Kasumi-1 (cell line): Measurements from ENCODE around the gene CNOT6L.

Source experiments
- DNase-seq, 2 experiments: peaks; one replicate each; lab custom pipeline; 2025; lab: John Stamatoyannopoulos, UW

The CNOT6L gene

DNA sequence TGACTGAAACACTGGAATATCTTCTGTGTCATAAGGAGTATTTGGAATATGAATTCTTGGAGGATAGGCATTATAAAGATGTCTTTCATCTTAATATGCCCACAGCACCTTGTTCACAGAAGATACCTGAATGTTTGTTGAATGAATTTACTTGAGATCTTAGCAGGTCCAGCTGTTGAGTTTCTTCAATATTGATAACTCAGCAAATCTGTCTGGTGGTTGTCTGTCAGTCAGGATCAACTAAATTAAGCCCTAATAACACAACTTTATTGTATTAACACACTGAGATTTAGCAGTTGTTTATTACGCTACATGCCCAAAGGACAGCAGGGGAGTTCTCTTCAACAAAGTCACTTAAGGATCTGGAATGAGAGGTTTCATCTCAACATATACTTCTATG lies 106.5 kb downstream of the CNOT6L start:
- no peak for DNase-seq

DNA sequence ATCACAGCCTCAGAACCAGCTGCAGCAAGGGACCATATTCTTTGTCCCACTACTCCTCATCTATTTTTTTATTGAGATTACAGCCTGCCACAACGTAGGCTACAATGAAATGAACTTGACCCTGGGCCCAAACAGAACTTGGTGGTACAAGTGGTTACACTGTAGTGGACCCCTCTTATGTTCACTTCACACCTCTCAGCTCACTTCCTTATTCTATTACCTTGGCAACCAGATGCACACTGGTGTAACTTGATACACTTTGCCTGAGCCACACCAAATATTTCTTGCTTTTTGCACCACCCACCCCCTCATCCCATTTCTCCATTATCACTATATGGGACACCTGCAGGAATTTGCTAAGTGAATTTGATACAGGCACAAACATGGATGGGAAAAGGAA lies 107.7 kb downstream of the CNOT6L start:
- DNase-seq: no peak

DNA sequence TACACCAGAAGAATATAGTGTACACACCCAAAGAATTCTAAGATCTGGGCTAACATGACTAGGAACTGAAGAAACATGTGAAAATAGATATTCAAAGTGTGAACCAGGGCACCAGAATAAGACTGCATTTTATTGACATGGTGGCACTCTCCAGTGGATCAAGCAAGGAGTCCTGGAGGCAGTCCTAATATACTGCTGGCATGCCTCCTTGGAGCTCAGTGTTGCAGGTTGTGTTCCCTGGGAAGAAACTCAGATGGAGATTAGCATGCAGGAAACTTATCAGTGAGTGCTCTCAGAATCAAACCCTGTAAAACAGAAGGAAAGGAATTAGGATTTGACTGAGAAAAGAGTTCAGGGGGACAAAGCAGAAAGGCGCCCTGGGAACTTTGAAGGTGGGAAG lies 108.5 kb downstream of the CNOT6L start:
- no peak for DNase-seq

DNA sequence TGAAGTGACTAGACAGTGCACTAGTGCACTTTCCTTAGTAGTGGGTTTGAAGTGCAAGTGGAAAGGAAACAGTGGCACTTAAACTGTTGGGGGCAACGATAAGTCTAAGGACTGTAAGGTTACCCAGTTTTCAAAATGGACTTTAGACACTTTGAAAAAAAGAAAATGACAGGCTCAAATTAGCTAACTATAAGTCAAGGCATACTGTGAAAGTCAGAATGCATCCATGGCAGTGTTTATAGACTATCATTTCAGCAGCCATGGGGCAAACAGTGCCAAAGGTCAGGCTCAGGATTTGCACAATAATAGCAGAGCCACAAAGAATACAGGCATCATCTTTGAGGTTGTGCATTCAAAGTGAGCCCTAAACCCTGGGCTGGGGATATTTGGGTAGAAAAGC lies 109.1 kb downstream of the CNOT6L start:
- DNase-seq: no peak

DNA sequence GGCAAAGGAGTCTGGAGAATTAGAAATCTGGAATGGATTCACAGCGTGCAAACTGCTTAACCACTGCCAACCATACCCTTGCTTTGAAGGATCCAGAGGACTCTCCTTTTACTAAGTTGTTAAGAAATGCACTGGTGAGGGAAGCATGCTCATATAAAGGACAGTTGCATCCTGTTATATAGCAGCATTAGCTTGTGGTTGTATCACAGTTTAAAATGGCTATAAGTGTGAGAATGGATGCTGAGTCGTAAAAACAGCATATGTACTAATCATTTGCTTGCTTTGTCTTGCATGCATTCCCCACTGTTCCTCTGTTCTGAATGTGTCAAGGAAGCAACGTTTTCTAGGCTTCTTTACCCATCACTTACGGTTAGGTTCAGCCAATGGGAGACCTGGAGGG lies 112.5 kb downstream of the CNOT6L start:
- DNase-seq: no peak

DNA sequence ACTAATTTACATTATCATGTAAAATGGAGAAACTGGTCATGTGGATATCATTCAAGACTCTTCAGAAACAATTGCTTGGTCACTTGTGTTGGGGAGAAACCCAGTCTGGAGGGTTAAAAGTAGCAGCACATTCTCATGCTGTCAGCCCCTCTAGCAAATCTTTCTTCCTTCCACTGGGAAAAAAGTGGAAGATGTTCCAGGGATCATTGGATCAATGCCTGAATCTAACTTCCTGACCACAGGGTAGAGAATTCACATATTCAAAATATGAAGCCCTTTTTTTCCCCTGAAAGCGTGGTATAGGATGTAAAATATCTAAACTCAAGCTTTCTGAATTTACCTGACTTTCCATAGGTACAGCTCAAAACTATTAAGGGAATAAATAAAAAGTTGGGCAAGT lies 115.5 kb downstream of the CNOT6L start:
- no peak for DNase-seq

DNA sequence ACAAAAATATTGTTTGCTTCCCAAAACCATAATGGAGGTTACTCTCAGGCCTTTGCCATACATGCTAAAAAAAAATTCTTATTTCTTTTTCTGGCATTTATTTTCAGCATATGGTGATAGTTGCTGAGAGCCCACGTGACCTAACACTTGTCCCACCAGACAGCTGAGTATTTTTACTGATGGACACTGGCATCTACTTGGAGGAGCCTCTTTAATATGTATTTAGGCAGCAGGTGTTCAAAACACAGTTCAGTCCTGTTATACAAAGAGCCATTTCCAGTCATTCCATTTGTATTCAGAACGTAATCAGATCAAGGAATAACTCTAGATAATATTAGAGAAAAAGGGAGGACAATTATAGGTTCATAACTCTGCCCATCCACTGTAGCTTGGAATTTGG lies 118.0 kb downstream of the CNOT6L start:
- DNase-seq: no peak

DNA sequence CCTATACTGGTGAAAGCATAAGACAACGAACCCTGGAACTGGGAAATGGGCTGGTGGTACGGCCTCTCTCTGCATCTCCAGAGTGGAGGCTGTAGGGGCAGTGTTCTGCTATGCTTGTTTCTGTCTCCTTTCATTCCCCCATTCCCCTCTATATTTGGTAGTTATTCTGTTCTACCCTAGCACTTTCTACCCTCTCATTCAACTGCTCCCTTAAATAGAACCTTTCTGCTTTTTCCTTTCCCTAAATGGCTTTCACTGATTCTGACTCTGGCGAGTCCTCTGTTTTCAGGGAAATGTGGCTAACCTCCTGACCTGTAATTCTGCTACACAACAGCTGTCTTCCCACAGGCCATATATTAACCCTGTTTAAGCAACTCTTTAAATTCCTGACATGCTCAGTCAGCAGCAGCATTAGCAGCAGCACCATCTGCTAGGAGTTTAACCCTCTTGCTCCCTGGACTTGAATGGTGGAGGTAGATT lies 119.4 kb downstream of the CNOT6L start:
- peak in 1 of 2 experiments; percentile 23 for DNase-seq

DNA sequence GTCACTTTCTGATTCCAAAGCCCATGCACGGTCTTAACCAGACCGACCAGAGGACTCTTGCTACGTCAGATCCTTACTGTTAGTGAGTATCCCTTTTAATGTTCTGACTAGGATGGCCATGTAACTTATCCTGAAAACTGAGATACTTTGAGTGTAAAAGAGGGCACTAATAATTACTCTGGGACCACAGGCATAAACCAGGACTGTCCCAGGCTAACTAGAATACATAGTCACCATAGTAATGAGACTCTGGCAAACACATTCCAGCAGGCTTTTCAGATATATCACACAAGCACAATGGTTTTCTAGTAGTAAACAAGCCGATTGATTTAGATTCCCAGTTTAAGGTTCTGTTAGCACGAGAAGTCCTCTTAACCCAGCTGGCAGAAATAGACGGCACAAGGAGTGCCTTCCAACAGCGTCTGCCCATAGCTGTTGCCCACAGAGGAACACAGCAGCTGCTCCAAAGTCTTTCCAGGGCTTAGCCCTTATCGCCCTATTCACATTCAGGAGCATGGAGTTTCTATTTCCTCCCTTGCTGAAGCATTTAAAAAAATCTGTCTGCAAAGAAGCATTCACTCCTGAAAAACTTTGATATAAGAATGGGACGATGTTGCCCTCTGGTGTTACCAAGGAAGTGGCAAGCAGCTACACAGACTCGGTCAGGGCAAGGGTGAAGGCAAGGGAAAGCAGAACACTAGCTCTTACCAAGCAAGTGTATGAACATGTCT lies 121.1 kb downstream of the CNOT6L start:
- peak; percentile 59 to 77 for DNase-seq

DNA sequence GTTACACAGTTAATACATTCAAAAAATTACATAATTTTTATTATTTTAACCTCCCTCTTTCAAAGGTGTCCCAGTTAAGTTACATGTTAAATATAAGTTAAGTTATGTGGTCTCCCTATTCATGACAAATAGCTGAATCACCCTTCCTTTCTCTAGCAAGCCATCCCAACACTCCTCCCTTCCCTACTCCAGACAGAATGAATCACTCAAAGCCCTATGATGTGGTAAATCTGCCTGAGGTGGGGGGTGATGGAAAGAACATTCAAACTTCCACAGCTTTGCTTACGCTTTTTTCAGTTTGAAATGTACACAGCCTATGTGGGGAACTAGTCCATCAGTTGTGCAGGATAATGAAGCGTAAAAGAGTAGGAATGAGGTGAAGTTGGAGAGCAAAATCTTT lies 123.4 kb downstream of the CNOT6L start:
- DNase-seq: peak; percentile 59 to 72

DNA sequence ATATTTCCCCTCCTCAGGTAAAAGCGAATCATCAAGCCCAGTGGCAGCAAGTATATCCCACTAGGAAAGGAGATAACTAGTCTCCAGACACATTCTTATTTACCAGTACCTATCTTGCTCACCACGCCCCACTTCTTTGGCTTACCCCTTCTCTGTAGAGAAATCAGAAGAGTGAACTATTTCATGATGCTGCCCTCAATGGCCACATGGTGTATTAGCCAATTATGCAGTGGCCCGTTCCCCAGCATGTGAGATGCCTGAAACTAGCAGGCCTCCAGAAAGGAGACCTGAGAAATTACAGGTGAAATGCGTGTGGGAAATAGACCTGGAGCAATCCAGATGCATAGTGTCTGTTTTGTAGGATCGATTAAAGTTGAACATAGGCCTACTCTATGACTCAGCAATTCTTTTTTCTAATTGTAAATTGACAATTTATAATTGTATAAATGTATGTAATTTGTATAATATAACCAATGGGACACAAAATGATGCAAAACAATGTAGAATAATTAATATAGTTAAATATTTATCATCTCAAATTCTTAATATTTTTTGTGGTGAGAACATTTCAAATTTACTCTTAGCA lies 126.2 kb downstream of the CNOT6L start:
- no peak for DNase-seq

DNA sequence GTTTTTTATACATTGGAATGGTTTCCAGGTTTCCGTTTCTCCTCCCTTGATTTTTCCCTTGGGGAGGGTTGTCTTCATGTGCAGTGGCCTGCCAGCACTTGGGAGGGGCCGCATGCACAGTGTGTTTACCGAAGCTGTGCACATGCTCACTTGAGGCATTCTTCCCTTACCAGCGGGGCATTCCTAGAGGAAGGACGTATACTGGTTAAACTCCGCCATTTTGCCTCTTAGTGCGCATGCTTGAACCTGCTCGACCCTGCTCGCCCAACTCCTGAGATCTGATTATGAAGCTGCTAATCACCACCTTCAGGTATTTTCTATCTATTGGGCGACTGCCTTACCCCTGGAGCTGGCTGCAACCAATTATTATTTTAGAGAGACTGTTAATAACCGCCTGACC lies 137.4 kb downstream of the CNOT6L start:
- no peak for DNase-seq

DNA sequence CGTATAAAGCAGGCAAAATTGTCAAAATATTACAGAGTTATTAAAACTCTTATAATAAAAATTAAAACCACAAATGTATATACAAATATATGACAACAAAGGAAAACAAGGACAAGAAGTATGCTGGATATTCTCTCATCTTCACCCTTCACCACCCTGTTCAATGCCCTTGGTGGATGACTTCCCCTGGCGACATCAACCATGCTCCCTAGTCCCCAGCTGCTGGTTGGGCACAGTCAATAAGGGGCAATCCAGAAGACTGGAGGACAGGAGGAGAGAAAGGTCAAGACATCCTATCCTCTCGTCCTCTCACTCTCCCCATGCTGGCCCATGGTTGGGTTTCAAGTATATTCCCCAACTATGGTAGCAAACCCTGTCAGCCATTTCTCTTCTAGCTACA lies 142.3 kb downstream of the CNOT6L start:
- no peak for DNase-seq

DNA sequence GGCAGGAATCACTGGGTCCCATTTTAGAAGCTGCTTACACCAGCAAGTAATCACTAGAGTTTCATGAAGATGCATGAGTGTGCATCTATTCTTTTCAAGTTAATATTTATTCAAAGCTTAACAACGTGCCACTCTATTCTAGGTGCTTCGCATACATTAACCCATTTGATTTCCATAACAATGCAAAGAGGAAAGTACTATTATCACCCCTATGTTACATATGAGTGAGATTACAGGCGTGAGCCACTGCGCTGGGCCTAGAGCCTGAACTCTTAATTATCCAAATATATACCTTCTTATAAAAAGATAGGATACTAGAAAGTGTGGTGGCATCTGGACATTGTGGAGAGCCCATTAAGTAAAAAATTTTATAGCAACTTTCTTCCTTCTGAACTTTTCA lies 148.1 kb downstream of the CNOT6L start:
- no peak for DNase-seq

DNA sequence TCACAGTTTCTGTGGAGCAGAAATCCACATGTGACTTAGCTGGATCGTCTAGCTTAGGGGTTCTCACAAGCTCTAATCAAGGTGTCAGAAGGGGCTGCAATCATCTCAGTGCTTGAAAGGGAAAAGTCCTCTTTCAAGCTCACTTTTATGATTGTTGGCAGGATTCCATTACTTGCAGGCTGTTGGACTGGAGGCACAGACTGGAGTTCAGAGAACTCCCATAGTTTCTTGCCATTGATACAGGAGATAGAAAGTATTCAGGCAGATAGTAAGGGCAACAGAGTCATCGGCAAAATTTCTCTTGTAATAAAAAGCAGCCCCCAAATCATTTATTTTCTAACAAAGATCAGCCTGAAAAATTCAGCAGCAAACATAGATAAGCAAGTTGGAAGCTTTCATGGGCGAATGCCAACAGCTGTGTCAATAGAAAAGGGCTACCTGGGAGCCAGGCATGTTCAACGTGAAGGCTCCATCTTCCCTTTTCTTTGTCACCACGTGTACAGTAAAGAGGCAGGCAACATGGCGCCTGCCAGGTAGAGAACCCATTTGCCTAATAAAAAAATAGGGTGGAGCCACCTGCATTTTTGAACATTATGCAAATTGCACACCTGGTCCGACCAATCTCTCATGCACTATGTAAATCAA lies 149.1 kb downstream of the CNOT6L start:
- no peak for DNase-seq

DNA sequence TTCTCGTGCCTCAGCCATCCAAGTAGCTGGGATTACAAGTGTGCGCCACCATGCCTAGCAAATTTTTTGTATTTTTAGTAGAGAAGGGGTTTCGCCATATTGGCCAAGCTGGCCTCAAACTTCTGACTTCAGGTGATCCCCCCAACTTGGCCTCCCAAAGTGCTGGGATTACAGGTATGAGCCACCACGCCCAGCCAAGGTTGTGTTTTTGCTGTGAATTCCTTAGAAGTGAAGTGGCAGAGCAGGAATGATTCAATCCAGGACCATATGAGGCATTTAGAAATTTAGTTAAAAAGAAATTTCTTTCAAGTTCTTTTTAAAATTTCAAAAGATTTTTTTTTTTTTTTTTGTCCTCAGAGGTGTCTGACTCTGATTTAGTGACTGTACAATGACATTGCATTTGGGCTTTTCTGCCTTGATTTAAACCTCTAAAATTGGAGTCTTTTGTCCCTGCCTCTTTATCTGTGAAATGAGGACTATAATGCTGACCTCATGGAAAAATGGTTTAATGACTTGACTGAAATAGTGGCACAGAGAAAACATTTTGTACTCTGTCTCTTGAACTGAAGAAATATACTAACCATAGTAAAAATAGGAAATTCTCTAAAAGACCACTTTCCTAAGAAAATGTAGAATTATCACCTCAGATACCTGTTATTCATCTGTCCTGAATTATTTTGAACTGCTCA lies 153.6 kb downstream of the CNOT6L start:
- no peak for DNase-seq
